22Rv1 (cell line): ENCODE data around the gene RNGTT.

Experiments
- ZFX ChIP-seq: fragments of 450-650 bp; IDR thresholded peaks from 2 replicates; pipeline ENCODE4 v1.6.1; 2017; ENCODE audit warnings: antibody characterized with exemption, borderline replicate concordance
- TF ChIP-seq, protein P1 (sequence below): fragments of 450-650 bp; IDR thresholded peaks from 2 replicates; pipeline ENCODE4 v1.5.1; 2017; ENCODE audit warnings: mild to moderate bottlenecking

GRCh38 chr6:88860310-88860709, 103.1 kb downstream of the RNGTT start:
- TF ChIP-seq, protein P1, sequence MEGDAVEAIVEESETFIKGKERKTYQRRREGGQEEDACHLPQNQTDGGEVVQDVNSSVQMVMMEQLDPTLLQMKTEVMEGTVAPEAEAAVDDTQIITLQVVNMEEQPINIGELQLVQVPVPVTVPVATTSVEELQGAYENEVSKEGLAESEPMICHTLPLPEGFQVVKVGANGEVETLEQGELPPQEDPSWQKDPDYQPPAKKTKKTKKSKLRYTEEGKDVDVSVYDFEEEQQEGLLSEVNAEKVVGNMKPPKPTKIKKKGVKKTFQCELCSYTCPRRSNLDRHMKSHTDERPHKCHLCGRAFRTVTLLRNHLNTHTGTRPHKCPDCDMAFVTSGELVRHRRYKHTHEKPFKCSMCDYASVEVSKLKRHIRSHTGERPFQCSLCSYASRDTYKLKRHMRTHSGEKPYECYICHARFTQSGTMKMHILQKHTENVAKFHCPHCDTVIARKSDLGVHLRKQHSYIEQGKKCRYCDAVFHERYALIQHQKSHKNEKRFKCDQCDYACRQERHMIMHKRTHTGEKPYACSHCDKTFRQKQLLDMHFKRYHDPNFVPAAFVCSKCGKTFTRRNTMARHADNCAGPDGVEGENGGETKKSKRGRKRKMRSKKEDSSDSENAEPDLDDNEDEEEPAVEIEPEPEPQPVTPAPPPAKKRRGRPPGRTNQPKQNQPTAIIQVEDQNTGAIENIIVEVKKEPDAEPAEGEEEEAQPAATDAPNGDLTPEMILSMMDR = no peak
- TF ChIP-seq ZFX = no peak
